Right cardiac atrium (tissue), 5 donors: ENCODE data around the gene ENTPD3. TPM values are rescaled to one million over a fixed set of nuclear protein-coding genes. Genes with fewer than 3 reads are reported as not detected.

Experiments used
- polyA plus RNA-seq: library from polyadenylated mRNA; stranded (reverse); fragments of 200-250 nt; gene quantifications from one replicate; pipeline ENCODE4 v1.2.3, GENCODE V29; 2013
- total RNA-seq, 4 donors: library from RNA; stranded (reverse); fragmentation: NEBNext Ultra II Directional; extraction: Animal tissue kit (Norgen Biotek cat#: 25700); gene quantifications; one replicate each; pipeline ENCODE4 v1.2.1, GENCODE V29; 2021
- donor health status: healthy with polysubstance abuse.
- donor health status: DM: no; HTN: yes; CAD: no.
- donor health status: DM: no; HTN: no; CAD: no.
- donor health status: DM: no; HTN: yes; CAD: no; lungs with severe emphysema.
- donor health status: DM: yes; HTN: yes; CAD: no.

ENTPD3 gene
- total and polyA plus RNA-seq, 5 donors: 0.11 to 0.48 (median 0.26) TPM

Other genes starting within 250 kb of the ENTPD3 start
- gene EIF1B, start 77.5 kb upstream of the ENTPD3 start, total RNA-seq: 100 to 1,000 TPM; 186 to 284 (median 246) TPM
- 367 TPM for gene EIF1B, start 77.5 kb upstream of the ENTPD3 start, polyA plus RNA-seq
- 1,000 to 10,000 TPM; 1,029 to 1,161 (median 1,122) TPM for gene RPL14, start 70.2 kb downstream of the ENTPD3 start, total RNA-seq
- 895 TPM for gene RPL14, start 70.2 kb downstream of the ENTPD3 start, polyA plus RNA-seq
- gene ZNF619, start 89.9 kb downstream of the ENTPD3 start, total RNA-seq: 1 to 10 TPM; 3.9 to 6.3 (median 5.0) TPM
- 1.5 TPM for gene ZNF619, start 89.9 kb downstream of the ENTPD3 start, polyA plus RNA-seq
- 1 to 10 TPM; 3.1 to 4.3 (median 3.3) TPM for gene ZNF620, start 118.9 kb downstream of the ENTPD3 start, total RNA-seq
- gene ZNF620, start 118.9 kb downstream of the ENTPD3 start, polyA plus RNA-seq: 2.1 TPM
- gene ZNF621, start 137.8 kb downstream of the ENTPD3 start, total RNA-seq: 10 to 100 TPM; 10.0 to 14.0 (median 10.7) TPM
- 7.4 TPM for gene ZNF621, start 137.8 kb downstream of the ENTPD3 start, polyA plus RNA-seq